Amniotic epithelial cell (primary cell): ENCODE data around the gene PAQR4.
"Not testable (repeated sequence)": the region's sequence is repeated elsewhere in the genome, so short reads cannot be mapped to it uniquely, and the experiment has no call there.

Experiments
- DNase-seq: peaks from one replicate; pipeline ENCODE4 v3.0.0-alpha.2; 2010; ENCODE audit warnings: low read depth

PAQR4 gene

DNA sequence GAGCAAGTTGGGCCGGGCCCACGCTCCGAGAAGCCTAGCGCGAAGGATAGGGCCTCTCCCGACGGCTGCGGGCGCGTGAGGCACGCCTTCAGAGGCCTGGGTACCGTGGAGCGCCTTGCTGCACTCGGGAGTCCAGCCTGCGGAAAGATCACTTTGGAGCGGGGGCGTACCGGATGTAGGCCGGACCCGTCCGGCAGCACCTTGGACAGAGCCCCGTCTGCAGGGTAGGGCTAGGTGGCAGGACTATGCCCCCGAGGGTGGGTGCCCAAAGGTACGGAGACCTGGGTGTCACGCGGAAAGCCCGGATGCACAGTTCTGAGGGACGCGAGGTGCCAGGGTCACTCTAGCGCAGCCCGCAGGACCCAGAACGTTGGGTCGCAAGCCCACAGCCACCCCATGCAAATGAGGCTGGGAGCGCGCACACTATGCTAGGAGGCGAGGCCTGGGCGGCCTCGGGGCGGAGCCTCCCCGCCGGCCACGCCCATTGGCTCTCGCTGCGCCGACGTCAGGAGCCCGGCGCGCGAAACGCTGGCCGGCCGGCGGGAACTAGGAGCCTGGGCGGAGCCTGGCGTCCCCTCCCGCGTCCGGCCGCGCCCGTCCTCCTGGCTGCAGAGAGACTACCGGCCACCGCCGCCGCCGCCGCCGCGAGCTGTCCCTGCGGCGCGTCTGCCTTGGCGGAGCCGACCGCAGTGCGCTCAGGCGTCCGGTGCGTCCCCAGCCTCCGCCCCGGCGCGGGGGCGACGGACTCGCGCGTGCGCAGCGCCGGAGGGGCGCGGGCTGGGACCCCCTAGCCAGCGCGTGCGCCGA is at the start of gene PAQR4:
Gene PAQR4 (plus strand): TSS at position 611 of the 807 bp plus-strand sequence. CDS start 327 bp downstream, outside the sequence.
- DNase-seq = peak; percentile 72

DNA sequence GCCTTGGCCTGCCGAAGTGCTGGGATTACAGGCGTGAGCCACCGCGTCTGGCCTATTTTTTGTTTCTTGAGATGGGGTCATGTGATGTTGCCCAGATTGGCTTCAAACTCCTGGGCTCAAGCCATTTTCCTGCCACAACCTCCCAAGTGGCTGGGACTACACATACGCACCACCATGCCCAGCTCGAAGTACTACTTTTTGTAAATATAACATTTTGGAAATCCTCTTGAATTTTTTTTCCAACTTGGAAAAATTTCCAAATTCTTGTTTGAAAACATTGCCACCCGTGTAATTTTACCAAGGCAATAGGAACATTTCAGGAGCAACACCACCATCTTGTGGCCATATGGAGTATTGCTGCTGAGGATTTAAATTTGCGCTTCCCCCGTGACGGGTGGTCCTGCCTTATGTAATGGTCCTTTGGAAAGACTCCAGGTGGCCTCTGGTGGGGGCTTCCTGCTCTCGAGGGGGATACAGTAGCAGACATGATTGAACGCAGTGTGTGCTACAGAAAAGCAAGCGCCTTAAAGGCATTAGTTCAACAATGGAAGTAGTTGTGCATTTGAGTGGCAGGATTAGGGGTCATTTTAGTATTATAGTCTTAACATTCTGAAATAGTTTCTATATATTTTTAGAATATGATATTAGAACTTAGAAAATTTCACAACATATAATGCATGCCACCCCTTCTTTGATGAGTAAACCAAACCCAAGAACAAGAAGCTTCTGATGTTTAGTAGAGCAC is 49.5 kb upstream of the PAQR4 start:
- DNase-seq = peak; percentile 59

DNA sequence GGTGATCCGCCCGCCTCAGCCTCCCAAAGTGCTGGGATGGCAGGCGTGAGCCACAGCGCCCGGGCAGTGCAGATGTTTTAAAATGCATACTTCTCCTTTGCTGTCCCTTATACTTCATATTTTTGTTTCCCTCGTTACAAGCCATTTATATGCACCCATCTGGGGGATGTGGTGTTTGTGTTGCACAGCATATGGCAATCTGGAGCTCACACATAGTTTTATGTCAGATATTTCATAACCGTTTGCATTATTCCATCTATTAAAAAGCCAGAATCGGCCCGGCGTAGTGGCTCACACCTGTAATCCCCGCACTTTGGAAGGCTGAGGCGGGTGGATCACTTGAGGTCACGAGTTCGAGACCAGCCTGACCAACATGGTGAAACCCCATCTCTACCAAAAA is 45.7 kb upstream of the PAQR4 start:
- no peak for DNase-seq

DNA sequence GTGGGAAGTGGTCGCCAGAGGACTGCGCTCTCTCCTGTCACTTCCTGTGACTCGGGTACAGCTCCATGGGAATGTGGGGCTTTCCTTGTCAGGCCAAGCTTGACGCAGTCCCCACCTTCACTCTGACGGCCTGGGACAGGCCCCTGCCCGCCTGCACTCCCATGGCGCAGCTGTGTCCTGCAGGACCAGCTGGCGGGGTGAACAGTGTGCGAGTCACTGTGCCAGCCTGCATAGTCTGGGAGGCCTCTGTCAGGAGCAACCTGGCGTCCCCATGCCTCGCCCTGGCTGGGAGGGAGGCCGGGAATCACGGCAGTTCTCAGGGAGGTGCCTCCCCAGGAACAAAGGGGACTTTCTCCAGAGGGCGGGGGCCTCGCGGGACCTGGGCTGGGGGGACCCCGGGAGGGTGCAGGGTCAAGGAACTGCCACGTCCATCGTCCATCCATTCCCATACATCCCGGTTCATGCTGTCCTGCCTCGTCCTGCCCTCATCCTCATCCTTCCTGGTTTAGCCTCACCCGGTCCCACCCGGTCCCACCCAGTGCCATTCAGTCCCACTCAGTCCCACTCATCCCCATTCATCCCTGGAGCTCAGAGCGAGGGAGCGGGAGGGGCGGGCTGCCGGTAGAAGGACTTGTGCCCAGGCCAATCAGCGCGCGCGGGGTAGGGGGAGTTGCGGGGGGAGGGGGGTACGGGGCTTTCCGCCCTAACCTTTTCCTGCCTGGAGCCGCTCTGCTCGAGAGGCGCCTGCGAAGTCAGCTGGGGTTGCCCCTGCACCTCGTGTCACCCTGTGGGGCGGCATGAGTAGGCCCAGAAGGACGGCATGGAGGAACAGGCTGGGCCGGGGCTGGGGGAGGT is 44.0 kb upstream of the PAQR4 start:
- no peak for DNase-seq

DNA sequence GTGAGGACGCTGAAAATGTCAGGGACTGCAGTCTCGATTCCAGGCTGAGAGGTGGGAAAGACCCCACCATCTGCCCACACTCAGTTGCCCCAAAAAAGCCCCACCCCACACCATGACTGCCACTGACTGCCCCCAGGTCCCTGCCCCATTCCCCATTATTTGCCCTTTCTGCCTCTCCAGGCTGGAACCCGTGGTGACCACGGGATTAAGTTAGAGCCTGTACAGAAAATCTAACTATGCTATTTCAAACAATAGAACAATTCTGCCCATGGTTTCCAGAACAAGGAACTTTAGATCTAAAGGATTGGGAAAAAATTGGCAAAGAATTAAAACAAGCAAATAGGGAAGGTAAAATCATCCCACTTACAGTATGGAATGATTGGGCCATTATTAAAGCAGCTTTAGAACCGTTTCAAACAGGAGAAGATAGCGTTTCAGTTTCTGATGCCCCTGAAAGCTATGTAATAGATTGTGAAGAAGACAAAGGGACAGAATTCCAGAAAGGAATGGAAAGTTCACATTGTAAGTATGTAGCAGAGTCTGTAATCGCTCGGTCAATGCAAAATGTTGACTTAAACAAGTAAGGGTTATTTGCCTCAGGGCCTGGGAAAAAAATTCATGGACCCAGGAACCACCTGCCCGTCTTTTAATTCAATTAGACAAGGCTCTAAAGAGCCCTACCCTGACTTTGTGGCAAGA is 43.0 kb upstream of the PAQR4 start:
- DNase-seq = no peak

DNA sequence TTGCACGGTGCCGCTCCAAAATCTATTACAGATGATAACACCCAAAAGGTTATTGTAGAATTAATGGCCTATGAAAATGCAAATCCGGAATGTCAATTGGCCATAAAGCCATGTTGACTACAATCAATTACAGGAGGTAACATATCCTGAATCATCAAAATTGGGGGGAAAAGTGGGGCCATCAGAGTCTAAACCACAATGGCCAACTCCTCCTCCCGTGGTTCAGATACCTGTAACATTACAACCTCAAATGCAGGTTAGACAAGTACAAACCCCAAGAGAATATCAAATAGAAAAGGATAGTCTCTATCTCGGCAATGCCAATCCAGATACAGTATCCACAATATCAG is 42.5 kb upstream of the PAQR4 start:
- no peak for DNase-seq

DNA sequence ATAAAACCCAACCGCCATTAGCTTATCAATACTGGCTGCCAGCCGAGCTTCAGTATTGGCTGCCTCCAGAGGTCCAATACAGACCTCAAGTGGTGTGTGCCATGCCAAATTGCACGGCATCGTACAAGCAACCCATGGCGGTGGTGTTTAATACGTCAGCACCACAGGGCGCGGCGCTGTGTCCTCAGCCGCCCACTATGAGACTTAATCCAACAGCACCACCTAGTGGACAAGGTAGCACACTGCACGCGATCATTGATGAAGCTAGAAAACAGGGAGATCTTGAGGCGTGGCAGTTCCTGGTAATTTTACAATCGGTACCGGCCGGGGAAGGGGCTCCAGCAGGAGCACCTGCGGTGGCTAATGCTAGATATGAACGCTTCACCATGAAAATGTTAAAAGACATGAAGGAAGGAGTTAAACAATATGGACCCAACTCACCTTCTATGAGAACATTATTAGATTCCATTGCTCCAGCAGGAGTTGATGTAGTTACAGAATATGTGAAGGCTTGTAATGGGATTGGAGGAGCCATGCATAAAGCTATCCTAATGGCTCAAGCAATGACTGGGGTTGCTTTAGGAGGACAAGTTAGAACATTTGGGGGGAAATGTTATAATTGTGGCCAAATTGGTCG is 42.0 kb upstream of the PAQR4 start:
- DNase-seq = peak; percentile 69

DNA sequence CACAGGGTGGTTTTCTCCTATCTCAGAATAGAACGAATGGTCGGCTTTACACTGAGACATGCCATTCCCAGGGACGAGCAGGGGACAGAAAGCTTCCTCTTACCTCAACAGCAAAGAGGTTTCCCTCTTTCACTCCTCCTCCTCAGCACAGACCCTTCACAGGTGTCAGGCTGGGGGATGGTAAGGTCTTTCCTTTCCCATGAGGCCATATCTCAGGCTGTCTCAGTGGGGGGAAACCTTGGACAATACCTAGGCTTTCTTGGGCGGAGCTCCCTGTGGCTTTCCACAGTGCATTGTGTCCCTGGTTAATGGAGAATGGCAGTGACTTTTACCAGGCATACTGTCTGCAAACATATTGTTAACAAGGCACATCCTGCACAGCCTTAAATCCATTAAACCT is 41.0 kb upstream of the PAQR4 start:
- DNase-seq = not testable (repeated sequence)

DNA sequence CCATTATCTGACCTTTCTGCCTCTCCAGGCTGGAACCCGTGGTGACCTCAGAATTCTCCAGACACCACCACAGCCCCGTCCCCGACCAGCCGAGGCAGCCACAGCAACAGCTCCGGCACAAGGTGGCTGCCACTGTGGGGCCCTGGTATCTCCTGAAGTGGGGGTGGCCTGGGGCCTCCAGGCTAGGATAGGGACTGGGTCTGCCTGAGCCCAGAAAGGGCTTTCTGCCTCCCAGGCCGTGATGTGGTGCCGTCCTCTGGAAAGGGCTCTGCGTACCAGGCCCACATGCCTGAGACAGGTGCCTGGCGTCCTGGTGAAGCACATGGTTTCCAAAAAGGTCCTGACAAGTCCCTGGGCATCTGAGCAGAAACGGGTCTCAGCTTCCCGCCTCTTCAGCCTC is 40.4 kb upstream of the PAQR4 start:
- no peak for DNase-seq

DNA sequence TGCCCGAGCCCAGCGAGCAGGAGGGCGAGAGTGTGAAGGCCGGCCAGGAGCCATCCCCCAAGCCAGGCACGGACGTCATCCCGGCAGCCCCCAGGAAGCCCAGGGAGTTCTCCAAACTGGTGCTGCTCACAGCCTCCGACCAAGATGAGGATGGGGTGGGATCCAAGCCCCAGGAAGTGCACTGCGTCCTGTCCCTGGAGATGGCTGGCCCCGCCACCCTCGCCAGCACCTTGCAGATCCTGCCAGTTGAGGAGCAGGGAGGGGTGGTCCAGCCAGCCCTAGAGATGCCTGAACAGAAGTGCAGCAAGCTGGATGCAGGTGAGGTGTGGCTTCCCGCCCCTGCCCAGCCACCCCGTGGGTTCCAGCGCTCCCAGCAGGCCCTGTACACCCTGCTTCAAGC is 39.5 kb upstream of the PAQR4 start:
- DNase-seq = no peak

DNA sequence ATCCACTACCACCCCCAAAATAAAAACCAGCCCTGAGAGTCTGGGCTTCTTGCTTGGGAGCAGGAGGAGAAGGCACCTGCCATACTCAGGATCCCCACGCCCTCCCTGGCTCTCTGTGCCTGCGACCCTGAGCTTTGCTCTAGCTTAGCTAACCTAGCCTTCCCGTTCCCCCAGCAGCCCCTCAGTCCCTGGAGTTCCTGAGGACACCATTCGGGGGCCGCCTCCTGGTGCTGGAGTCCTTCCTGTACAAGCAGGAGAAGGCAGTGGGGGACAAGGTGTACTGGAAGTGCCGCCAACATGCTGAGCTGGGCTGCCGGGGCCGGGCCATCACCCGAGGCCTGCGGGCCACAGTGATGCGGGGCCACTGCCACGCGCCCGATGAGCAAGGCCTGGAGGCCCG is 38.9 kb upstream of the PAQR4 start:
- DNase-seq = no peak

DNA sequence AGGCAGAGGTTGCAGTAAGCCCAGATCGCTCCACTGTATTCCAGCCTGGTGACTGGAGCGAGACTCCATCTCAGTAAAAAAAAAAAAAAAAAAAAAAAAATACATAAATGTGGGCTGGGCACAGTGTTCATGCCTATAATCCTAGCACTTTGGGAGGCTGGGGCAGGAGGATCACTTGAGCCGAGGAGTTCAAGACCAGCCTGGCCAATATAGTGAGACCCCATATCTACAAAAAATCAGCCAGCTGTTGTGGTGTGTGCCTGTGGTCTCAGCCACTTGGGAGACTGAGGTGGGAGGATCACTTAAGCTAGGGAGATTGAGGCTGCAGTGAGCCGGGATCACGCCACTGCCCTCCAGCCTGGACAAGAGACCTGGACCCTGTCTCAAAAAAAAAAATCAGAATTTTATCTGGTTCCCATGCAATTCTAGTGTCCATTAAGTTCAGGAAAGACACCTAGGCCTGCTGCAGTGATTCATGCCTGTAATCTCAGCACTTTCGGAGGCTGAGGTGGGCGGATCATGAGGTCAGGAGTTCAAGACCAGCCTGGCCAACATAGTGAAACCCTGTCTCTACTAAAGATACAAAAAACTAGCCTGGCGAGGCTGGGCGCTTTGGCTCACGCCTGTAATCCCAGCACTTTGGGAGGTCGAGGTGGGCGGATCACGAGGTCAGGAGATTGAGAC is 37.8 kb upstream of the PAQR4 start:
- DNase-seq = not testable (repeated sequence)

DNA sequence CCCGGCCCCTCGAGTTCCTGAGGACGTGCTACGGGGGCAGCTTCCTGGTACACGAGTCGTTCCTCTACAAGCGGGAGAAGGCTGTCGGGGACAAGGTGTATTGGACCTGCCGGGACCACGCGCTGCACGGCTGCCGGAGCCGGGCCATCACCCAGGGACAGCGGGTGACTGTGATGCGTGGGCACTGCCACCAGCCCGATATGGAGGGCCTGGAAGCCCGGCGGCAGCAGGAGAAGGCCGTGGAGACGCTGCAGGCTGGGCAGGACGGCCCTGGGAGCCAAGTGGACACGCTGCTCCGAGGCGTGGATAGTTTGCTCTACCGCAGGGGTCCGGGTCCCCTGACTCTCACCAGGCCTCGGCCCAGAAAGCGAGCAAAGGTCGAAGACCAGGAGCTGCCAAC is 36.0 kb upstream of the PAQR4 start:
- no peak for DNase-seq

DNA sequence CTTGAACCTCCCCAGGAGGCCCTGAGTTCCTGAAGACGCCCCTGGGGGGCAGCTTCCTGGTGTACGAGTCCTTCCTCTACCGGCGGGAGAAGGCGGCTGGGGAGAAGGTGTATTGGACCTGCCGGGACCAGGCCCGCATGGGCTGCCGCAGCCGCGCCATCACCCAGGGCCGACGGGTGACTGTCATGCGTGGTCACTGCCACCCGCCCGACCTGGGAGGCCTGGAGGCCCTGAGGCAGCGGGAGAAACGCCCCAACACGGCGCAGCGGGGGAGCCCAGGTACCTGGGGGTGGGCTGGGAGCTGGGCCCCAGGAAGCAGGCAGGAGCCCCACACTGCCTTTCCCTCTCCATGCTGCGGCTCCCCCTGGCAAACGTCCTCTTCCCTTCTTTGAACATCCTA is 35.4 kb upstream of the PAQR4 start:
- DNase-seq = no peak

DNA sequence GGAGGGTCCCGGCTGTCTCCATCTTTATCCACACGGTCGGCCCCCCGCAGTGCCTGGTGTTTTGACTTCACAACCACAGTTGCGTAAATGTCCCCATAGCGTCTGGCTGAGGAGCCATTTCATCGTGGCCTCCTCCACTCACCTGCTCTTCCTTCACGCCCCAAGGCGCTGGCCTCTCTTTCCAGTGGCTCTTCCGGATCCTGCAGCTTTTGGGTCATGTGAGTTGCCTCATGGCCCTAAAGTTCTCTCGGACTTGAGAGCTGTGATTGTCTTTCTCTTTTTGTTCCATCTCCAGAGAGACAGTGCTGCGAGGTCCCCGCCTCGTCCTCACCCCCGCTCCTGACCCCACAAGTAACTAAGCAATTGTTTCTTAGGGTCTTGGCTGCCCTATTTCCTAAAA is 34.7 kb upstream of the PAQR4 start:
- DNase-seq = no peak

DNA sequence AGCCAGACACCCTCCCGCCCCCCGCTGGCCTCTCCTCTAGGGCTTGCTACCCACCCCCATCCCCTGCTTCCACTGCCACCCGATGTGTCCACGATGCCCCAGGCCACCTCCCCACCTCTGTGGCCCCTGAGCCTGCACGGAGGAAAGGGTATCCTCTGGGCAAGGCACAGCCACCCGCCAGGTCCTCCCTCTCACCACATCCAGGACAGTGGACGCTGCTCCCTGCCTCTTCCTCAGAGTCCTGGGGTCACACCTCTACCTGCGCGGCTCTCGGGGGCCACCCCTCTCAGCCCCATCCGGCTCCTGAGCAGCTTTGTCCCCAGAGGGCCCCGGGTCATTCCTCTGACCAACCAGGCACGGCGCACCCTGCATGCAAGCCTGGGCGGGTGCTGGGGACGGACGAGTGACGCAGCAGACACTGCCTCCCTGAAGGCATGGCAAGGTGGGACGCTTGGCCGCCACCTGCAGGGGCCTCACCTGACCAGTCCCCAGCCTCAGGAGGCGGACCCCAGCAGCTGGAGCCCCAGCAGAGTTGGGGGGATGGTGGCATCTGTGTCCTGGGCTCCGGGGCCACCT is 32.6 kb upstream of the PAQR4 start:
- DNase-seq = no peak

DNA sequence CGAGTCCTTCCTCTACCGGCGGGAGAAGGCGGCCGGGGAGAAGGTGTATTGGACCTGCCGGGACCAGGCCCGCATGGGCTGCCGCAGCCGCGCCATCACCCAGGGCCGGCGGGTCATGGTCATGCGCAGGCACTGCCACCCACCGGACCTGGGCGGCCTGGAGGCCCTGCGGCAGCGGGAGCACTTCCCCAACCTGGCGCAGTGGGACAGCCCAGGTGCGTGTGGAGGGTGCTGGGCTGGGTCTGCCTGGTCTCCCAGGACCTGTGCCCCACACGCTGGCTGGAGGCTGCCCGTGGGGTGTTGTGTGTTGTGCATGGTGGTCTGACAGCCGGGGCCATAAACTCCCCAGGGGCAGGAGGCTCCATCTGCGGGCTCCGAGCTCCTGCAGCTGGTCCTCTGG is 32.0 kb upstream of the PAQR4 start:
- DNase-seq = no peak

DNA sequence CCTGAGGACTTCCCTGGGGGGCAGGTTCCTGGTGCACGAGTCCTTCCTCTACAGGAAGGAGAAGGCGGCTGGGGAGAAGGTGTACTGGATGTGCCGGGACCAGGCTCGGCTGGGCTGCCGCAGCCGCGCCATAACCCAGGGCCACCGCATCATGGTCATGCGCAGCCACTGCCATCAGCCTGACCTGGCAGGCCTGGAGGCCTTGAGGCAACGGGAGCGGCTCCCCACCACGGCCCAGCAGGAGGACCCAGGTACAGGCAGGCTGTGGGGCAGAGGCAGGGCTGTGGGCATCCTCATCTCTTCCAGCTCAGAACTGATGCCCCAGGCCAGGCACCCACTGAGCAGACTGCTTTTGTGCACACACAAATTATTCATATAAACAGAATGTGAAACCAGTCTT is 30.9 kb upstream of the PAQR4 start:
- no peak for DNase-seq

DNA sequence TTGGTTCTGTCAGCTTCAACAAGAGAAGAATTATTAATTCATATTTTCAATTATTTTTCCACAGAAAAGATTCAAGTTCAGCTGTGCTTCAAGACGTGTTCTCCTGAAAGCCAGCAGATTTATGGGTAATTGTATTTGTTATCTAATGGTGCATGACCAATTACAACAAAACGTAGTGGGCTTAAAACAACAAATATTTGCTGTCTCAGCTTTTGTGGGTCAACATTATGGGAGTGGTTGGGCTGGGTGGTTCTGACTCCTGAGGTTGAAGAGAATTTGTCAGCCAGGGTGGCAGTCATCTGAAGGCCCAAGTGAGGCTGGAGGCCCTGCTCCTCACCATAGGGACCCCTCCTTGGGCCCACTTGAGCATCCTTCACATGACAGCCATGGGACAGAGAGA is 29.2 kb upstream of the PAQR4 start:
- no peak for DNase-seq

DNA sequence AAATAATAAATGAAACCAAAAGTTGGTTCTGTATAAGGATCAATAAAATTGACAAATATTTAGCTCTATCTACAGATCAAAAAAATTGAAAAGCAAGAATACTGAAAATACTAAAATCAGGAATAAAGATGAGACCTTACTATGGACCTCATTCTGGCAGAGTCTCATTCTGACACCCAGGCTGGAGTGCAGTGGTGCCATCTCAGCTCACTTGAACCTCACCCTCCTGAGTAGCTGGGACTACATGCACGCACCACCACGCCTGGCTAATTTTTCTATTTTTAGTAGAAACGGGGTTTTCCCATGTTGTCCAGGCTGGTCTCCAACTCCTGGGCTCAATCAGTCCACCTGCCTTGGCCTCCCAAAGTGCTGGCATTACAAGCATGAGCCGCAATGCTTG is 27.1 kb upstream of the PAQR4 start:
- no peak for DNase-seq

DNA sequence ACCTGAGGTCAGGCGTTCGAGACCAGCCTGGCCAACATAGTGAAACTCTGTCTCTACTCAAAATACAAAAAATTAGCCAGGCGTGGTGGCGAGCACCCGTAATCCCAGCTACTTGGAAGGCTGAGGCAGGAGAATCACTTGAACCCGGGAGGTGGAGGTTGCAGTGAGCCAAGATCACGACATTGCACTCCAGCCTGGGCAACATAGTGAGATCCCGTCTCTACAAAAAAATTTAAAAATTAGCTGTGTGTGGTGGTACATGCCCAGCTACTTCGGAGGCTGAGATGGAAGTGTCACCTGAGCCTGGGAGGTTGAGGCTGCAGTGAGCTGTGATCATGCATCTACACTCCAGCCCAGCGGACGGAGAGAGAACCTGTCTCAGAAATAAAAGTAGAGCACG is 25.4 kb upstream of the PAQR4 start:
- not testable (repeated sequence) for DNase-seq
